Smooth muscle cell of the brain vasculature (primary cell): Measurements from ENCODE around the gene MAPRE2.

Source experiments
- DNase-seq: peaks from one replicate; pipeline ENCODE4 v3.0.0-alpha.2; 2012; ENCODE audit warnings: low read depth, low spot score

Gene MAPRE2

DNA sequence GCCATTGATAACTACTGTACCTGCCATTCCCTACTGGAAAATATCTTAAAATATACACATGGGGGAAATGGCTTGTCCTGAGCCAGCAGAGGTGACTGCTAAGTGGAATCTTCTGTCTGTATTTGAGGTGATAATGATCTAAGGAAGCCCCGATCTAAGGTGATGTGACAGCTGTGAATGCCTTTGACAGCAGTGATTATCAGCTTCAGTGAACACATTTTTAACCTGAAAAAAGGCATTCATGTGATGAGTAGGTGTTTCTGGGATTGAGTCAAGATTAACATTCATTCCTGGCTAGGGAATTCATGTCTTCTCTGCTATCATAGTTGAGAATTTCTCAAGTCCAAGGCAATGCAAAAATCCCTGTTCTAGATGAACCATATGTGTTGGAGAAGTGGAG lies 9.1 kb upstream of the MAPRE2 start:
- DNase-seq = no peak

DNA sequence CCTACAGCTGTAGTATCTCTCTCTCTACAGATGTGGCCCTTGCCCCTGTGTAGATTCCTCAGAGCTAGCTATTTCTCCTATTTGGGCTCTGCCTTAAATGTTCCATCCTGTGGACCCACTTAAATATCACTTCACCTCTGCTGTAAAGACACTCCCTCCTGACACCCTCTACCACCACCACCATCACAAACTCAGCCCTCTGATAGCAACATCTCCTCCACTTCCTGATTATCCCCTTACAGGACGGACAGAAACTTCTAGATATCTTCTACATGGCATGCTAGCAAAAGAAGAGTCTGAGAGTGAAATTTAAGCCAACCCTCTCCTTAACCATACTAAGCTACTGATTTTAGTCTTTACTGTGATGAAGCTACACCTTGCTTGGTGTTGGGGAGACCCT lies 3.2 kb upstream of the MAPRE2 start:
- DNase-seq = no peak

DNA sequence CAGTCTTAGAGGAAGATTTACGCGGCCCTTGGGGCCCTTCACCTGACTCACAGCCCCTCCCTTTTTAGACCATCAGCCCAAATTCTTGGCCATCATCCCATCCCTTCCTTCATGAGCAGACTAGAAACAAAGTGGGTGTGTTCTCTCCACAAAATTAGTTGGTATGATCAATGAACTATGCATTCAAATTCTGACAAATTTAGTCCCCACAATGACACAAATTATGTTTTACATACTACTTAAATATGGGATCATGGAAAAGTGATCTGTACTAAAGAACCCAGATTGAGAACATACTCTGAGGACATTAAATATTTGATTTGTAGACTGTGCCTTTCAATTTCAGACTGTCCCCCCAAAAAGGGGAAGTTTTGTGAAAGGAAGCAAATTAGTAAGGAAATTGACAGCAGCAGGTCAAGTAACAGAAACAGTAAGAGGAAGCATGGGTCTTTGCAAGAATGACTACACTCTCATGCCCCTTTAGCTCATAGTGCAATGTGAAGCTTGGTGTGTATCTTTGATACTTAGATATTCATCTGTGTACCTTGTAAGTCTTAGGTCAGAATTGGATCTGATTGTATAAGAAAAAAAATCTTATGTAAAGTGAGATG lies 2.2 kb upstream of the MAPRE2 start:
- DNase-seq = no peak

DNA sequence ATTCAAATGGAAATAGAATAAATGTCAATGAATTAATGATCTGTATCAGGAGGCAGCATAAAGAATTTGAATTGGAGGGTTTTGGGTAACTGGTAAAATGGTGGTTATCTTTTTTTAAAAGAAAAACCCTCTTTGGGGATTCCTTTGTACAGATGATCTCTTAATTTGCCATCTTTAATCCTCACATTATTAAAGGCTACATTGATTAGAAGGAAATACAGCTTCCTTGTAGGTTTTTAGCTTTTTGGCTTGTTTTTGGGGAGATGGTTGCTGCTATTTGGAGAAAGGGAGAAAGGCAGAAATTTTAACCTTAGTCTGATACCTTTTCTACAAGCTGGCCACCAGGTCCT lies 600 bp upstream of the MAPRE2 start:
- DNase-seq = no peak

DNA sequence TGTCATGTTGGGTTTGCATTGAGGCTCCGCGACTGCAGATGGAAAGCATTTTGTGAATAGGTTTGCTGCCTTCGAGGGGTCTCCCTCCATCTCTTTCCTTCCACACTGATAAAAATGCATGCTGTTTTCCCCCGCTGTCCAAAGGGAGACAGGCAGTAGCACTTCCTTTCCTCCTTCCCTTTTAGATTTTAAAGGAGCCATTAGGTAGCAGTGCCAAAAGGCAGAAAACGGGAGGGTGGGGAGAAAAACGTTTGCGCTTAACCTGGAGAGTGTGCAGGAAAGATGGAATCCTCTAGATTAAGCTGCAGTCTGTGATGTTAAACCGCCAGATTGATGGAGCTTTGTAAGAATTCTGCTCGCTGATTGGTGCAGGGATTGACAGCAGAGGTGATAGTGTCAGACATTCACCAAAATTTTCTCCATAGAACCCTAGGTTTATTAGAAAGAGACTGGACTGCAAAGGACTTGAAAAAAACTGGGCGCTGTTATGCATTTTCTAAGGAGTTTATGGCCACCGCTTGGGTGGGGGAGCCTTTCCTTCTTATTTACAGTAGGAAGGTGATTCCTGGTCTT lies 688 bp downstream of the MAPRE2 start:
- DNase-seq = no peak

DNA sequence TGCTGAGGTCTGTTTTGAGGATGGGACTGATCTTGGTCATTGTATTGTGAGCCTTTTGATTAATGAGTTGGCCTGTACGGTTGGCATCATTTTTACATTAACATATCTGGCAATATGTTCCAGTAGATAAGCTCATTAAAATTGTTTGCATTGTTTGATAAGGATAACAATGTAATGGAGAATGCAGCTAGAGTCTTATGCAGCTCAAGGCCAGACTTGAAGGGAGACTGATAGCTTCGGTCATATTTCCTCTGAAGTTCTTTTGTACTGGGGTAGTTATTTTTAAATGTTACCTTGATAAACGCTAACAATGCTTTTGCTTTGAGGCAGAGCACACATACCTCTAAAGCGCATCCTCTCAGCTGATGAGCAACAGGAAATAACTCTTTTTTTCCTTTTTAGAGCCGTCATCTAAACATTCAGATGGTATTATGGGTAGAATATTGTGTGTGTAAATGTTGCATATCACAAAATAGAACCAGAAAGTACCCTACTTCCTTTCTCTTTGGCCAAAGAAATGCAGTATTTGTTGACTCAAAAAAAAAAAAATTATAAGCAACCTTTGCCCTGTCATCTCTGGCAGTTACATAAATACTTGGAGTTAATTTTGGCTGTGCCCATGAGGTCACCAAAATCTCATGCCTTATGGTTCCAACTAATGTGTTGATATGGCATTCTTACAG lies 1.3 kb downstream of the MAPRE2 start:
- DNase-seq = no peak

DNA sequence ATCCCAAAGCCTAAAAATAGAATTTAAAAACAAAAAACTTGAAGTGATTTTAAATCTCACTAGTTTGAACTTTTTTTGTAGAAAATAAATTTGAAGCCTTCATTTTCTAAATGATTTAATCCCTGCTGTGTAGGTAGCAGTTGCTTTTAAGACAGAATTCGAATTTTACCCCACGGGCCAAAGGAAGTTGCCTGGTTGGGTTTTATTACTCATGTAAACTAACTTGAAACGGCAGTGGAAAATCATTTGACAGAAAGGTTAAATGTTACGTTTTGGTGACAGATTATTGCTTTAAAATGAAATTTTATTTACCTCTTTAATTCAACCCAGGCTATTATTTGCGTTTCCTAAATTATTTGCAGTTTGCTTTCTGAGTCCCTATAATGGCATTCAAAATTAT lies 2.0 kb downstream of the MAPRE2 start:
- no peak for DNase-seq

DNA sequence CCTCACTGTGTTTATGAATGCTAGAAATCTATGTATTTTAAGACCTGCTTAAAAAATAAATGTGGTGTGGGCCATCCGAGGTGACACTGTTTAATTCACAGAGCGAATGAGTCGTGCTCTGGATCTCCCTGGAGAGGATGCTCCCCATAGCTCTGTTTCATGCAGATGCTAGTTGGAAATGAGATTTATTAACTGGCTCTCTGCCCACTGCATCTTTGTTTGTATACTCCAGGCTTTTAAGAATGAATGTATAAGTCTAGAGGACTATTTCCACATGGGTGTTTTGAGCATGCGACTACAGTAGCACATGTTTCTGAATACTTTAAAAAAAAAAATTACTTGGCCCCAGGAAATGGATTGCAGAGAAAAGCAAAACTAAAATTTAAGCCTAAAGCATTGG lies 3.9 kb downstream of the MAPRE2 start:
- no peak for DNase-seq

DNA sequence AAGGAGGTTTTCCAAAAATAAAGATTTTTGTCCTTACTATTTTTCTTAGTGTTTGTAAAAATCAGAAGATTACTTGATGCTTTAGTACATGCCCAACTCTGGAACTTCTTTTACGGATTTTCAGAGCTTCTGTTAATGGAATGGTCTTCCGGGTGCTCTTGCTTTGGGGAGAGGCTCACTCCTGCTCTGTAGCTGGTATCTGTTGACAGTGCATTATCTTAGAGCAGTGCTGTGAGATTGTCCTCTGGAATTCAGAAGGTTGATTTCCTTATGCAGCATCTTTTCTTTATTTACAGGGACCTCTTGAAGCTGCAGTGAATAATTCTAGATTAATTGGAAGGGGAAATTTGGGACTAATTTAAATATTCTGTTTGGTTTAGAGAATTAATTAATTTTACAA lies 4.6 kb downstream of the MAPRE2 start:
- no peak for DNase-seq

DNA sequence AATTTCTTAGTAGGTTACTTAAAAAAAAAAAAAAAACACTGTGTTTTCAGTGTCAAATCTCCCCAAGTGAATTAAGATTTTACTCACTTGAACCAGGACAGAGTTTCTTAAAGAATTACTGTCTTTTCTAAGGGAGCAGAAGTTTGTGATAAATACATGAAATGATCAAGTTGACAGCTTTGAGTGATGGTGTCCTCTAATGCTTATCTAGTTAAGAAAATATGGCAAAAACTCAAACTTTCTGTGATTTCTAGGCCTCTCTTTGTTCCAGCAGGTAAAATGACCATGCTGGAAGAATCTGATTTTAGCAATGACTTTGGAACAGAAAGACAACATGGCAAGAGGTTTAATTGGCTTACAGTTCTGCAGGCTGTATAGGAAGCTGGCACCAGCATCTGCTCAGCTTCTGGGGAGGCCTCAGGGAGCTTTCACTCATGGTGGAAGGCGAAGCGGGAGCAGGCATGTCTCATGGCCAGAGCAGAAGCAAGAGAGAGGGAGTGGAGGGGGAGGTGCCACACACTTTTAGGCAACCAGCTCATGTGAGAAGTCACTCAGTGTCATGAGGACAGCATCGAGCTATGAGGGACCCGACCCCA lies 6.6 kb downstream of the MAPRE2 start:
- no peak for DNase-seq

DNA sequence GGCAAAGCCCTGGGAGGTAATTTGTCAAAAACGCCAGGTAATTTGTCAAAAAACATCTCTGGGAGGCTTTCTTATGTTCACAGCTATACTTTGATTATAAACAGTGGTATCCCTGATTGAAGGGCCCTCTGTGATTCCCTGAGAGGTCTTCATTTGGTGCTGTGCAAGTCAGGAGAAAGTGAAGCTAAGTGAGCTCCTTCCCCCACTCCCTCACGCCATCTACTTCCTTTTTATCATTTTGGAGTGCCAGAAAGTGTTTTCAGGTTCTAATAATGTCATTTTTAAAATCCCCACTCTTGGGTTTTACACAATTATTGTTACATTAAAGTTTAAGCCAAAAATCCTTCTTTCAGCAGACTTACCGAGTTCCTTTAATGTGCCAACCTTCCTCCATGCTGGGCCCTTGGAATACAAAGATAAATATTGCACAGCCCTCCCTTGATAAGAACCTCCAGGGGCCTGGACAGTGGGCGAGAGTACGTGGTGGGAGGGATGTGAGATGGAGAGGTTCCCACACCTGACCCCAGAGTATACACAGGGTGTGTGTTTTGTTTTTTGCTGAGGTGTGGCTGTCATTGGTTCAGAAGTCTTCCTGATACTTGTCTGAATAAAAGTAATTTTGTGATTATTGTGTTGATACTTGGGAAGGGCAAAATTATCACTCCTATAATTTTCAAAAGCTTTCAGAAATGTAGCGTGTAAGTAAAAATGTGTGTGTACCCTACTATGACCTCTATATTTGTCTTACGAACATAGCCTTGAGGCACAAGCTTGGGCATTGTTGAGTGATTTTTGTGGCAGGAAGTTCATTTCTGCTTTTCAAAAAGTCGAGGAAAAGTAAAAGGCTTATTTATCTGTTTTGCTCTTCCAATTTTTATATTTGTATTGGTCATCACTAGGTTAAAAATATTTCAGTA lies 8.2 kb downstream of the MAPRE2 start:
- no peak for DNase-seq

DNA sequence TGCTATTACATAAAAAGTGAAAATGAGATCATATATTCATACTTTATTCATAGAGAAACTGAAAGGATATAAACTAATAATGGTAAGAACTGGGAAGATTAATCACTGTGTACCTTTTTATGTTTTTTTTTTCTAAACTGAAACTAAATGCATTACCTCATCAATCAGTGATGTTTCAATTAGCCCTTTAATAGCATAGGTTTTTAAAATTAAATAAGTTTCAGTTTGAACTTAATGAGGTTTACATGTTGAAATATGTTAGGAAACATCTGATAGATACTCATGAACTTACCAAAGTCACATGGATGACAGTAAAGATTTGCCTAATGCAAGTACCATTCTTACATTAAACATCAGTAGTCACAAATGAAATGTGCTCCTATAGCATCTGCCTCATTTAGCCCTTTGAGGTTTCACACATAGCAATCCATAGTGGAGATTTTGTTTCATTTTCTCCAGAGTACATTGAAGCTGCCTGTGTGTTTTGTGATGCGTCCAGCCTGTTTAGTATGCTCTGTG lies 8.9 kb downstream of the MAPRE2 start:
- DNase-seq = no peak

DNA sequence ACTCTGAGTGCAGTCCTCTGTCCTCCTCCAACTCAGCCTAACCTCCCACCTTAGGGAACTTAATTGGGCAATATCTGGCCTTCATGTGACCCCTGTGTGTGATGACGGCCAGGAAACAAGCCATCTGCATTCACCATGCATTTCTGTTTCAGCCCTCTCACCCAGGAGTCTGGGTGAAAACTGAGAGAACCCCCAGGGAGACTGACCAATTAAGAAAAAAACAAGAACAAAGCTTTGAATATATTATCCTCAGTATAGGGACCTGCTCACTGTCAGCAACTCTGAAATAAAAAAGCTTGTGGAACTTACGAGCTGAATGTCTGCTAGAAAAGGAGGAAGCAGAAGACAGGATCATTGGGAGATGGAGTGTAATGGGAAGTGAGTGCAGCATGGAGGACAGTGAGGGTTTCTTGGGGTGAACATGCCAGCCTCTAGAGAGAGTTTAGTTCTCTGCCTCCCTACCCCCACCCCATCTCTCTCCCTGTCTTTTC lies 9.5 kb downstream of the MAPRE2 start:
- no peak for DNase-seq

DNA sequence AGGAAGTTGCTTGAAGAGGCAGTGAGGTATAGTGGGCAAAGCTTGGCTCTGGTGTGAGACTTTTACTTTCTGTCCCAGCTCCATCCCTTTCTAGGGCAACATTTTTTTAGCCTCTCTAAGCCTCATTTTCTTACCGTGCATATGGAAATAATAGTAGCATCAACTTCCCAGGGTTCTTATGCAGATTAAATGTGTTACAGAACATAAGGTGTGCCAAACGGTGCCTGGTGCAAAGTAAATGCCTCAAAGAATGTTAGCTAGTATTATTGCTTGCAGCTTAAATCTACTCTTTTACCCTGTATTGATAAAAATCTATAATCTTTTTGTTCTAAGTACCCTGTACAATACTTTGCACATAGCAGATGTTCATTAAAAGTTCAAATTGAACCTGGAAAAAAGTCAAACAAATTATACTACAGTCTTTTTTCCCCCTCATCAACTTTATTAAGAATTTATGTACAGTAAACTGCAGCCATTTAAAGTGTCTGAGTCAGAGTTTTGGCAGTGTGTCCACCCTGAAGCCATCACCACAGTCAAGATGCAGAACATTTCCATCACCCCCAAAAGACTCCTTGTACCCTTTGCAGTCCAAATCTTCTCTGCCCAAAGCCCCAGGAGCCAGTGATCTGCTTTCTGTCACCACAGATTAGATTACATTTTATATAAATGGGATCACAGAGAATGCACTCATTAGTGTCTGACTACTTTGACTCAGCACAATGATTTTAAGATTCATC lies 10.6 kb downstream of the MAPRE2 start:
- no peak for DNase-seq

DNA sequence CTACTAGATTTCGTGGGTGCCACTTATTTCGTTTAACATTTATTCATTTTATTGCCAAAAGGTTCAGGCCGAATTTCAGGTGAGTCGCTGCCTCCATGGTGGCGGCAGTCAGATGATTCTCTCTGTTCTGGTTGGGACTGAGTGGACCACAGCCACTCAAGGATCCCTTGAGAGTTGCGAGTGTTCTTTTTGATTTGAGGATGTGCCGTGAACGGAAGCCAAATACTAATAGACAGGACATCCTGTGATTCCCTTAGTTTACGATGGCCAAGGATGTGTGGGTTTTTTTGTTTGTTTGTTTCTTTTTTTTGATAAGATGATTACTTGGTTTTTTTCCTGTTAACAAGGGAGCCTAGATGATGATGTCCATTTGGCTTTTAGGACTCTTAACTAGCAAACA lies 13.2 kb downstream of the MAPRE2 start:
- no peak for DNase-seq

DNA sequence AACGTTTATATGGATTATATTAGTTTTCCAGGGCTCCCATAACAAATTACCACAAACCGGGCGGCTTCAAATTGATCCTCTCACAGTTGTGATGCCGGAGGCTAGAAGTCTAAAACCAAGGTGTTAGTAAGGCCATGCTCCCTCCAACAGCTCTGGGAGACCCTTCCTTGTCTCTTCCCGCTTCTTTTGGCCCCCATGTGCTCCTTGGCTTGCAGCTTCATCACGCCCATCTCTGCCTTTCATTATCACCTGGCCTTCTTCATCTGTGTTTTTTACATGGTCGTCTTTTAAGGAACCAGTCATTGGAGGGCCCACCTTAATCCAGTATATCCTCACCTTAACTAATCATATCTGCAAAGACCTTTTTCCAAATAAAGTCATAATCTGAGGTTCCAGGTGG lies 13.9 kb downstream of the MAPRE2 start:
- DNase-seq = no peak

DNA sequence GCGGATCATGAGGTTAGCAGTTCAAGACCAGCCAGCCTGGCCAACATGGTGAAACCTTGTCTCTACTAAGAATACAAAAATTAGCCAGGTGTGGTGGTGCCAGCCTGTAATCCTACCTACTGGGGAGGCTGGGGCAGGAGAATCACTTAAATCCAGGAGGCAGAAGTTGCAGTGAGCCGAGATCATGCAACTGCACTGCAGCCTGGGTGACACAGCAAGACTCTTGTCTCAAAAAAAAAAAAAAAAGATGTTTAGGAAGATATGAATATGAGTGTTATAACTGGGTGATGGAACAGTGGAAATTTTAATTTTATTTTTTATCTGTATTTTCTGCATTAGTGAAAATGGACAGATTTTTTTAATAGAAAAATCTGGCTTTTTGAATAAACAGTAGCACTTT lies 14.5 kb downstream of the MAPRE2 start:
- no peak for DNase-seq

DNA sequence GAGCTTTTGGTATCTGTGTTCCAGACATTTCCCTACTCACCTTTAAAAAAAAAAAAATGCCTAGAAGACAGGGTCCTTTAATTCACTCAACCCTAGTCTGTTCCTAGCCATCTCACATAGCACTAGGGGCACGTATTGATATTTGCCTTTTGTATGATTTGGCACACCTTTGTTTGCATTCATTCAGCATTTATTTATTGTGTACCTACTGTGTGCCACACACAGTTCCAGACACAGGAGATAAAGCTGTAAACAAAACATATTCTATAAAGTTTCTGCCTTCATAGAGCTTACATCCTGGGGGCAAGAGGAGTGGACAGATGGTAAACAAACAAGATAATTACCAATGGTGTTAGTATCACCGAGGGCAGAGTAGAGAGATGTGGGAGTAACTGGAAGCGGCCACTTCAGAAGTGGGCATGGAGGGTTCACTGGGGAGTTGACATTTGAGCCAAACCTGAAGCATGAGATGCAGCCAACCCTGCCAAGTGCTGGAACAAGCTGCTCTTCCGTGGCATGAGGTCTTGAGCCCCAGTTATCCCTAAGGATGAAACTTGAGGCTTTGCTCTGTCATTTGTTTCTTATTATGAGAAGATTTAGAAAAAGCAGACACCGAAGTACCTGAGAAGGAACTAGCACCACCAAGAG lies 18.2 kb downstream of the MAPRE2 start:
- no peak for DNase-seq

DNA sequence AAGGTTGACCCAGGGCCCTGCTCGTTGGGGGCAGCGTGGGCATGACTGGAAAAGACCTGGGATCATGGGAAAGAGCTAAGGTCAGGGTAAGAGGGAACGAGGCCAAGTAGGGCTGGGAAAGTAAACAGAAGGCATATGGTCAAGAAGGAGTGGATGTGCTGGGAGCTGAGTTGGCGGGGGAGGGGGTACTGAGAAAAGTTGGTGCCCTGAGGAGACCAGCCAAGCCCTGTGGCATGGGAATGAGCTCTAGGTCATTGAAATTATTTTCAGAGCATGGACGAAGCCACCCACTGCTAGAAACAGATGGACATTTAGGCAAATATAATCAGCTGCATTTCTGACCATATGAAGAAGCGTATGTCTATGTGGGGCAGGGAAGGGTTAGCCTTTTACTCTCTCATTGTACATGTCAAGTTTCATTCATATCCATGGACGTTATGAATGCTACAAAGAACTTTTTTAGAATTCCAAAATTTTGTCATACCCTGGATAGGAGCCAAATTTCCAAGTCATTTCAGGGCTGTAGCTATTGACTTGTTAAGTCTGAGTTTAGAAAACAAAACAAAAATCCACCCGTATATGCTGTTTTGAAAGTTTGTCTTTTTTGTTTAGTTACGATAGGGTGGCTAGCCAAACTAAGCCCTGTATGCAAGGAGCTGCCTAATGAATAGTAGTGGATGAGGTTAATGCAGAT lies 19.1 kb downstream of the MAPRE2 start:
- DNase-seq = no peak

DNA sequence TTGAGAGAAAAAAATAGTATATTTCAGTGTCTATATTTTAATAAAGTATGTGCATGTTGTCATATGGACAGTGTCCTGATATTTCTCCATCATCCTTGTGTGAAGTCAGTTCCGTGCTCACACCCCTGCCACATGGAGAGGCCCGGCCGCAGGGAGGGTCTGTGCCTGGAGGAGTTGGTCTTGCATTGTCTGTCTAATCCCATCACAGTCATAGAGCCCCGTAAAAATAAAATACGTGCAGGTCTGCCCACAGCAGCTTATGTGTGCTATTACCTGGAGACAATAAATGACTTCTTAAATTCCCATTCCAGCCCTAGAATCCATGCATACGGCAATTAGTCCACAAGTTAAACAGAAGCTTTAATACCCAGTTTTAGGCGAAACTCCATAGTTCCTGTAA lies 20.1 kb downstream of the MAPRE2 start:
- no peak for DNase-seq
